OCI-LY7 (cell line): ENCODE data around the gene PRKCA.

Experiments
- CTCF ChIP-seq: fragments of 200-600 bp; sonication (generic); conservative IDR thresholded peaks from 2 replicates; pipeline ENCODE4 v1.5.1; 2014; ENCODE audit warnings: mild to moderate bottlenecking, antibody characterized with exemption, low read length, moderate library complexity, mixed read lengths
- EZH2phosphoT487 ChIP-seq: fragments of 200-600 bp; sonication (generic); IDR thresholded peaks from 2 replicates; pipeline ENCODE4 v1.6.1; 2018; ENCODE audit warnings: low read depth, borderline replicate concordance, mild to moderate bottlenecking, mixed run types, antibody characterized with exemption, low read length, moderate library complexity, mixed read lengths

GRCh38 chr17:66655861-66656260, 353.4 kb downstream of the PRKCA start:
- TF ChIP-seq CTCF (no peak), EZH2phosphoT487 (no peak)
